Suppressor macrophage treated with lipopolysaccharide for 1 hour (primary cell): Measurements from ENCODE around the gene LGALS8.
"Not testable (repeated sequence)": the region's sequence is repeated elsewhere in the genome, so short reads cannot be mapped to it uniquely, and the experiment has no call there.

Source experiments
- DNase-seq, 3 donors: peaks; one replicate each; pipeline ENCODE4 v3.0.0-alpha.2; 2020 to 2022

Gene LGALS8

GRCh38 chr1:236543065-236543669 is 19.4 kb downstream of the LGALS8 start:
- no peak for DNase-seq

- DNase-seq = no peak
Measured at GRCh38 chr1:236545621-236546169, 21.9 kb downstream of the LGALS8 start.

GRCh38 chr1:236548452-236548851 is 24.7 kb downstream of the LGALS8 start:
- DNase-seq = no peak

- no peak for DNase-seq
Measured at GRCh38 chr1:236550961-236551851, 27.4 kb downstream of the LGALS8 start.

- no peak for DNase-seq
Measured at GRCh38 chr1:236552096-236552495, 28.3 kb downstream of the LGALS8 start.

- no peak for DNase-seq
Measured at GRCh38 chr1:236552901-236553300, 29.1 kb downstream of the LGALS8 start.

GRCh38 chr1:236553370-236553769 is 29.6 kb downstream of the LGALS8 start:
- no peak for DNase-seq

- DNase-seq = no peak
Measured at GRCh38 chr1:236556606-236557005, 32.8 kb downstream of the LGALS8 start.

GRCh38 chr1:236558081-236558480 is 34.3 kb downstream of the LGALS8 start:
- DNase-seq = no peak

- no peak for DNase-seq
Measured at GRCh38 chr1:236558846-236559245, 35.1 kb downstream of the LGALS8 start.

GRCh38 chr1:236560213-236560771 is 36.5 kb downstream of the LGALS8 start:
- no peak for DNase-seq

GRCh38 chr1:236561976-236562375 is 38.2 kb downstream of the LGALS8 start:
- no peak for DNase-seq

- no peak for DNase-seq
Measured at GRCh38 chr1:236565530-236565929, 41.7 kb downstream of the LGALS8 start.

- DNase-seq = no peak
Measured at GRCh38 chr1:236568285-236568894, 44.6 kb downstream of the LGALS8 start.

GRCh38 chr1:236575523-236575922 is 51.7 kb downstream of the LGALS8 start:
- no peak for DNase-seq

- DNase-seq = no peak
Measured at GRCh38 chr1:236576004-236576403, 52.2 kb downstream of the LGALS8 start.

GRCh38 chr1:236577041-236577440 is 53.3 kb downstream of the LGALS8 start:
- not testable (repeated sequence) for DNase-seq

- no peak for DNase-seq
Measured at GRCh38 chr1:236578661-236579060, 54.9 kb downstream of the LGALS8 start.

- not testable (repeated sequence) for DNase-seq
Measured at GRCh38 chr1:236580404-236580803, 56.6 kb downstream of the LGALS8 start.

- no peak for DNase-seq
Measured at GRCh38 chr1:236581528-236581927, 57.7 kb downstream of the LGALS8 start.

- no peak for DNase-seq
Measured at GRCh38 chr1:236589531-236589930, 65.7 kb downstream of the LGALS8 start.

GRCh38 chr1:236590553-236591150 is 66.9 kb downstream of the LGALS8 start:
- no peak for DNase-seq

GRCh38 chr1:236602171-236602570 is 78.4 kb downstream of the LGALS8 start:
- DNase-seq = no peak
